Measurements from ENCODE around the gene IQGAP1.
"Not testable (repeated sequence)": the region's sequence is repeated elsewhere in the genome, so short reads cannot be mapped to it uniquely, and the experiment has no call there.

The IQGAP1 gene

DNA sequence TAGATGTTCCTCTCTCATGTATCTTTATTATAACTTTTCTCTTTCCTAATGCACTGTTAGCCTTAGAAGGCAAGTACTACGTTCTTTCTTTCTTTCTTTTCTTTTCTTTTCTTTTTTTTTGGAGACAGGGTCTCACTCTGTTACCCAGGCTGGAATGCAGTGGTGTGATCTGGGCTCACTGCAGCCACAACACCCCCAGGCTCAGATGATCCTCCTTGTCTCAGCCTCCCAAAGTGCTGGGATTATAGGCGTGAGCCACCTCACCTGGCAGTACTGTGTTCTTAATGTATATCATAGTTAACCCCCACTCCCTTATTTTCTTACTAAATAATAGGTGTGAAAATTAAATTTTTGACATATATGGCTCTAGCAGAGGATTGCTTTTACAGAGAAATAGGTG is 23.1 kb downstream of the IQGAP1 start:
- no peak for DNase-seq (ENCODE audit: low spot score)
- peak overlapping the region in 1 of 2 donors; percentile 4 for H3K27ac ChIP-seq
- TF ChIP-seq, protein P1, sequence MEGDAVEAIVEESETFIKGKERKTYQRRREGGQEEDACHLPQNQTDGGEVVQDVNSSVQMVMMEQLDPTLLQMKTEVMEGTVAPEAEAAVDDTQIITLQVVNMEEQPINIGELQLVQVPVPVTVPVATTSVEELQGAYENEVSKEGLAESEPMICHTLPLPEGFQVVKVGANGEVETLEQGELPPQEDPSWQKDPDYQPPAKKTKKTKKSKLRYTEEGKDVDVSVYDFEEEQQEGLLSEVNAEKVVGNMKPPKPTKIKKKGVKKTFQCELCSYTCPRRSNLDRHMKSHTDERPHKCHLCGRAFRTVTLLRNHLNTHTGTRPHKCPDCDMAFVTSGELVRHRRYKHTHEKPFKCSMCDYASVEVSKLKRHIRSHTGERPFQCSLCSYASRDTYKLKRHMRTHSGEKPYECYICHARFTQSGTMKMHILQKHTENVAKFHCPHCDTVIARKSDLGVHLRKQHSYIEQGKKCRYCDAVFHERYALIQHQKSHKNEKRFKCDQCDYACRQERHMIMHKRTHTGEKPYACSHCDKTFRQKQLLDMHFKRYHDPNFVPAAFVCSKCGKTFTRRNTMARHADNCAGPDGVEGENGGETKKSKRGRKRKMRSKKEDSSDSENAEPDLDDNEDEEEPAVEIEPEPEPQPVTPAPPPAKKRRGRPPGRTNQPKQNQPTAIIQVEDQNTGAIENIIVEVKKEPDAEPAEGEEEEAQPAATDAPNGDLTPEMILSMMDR (IDR thresholded peaks at IDR 0.05): no peak
- H3K4me3 ChIP-seq: no peak overlapping the region

DNA sequence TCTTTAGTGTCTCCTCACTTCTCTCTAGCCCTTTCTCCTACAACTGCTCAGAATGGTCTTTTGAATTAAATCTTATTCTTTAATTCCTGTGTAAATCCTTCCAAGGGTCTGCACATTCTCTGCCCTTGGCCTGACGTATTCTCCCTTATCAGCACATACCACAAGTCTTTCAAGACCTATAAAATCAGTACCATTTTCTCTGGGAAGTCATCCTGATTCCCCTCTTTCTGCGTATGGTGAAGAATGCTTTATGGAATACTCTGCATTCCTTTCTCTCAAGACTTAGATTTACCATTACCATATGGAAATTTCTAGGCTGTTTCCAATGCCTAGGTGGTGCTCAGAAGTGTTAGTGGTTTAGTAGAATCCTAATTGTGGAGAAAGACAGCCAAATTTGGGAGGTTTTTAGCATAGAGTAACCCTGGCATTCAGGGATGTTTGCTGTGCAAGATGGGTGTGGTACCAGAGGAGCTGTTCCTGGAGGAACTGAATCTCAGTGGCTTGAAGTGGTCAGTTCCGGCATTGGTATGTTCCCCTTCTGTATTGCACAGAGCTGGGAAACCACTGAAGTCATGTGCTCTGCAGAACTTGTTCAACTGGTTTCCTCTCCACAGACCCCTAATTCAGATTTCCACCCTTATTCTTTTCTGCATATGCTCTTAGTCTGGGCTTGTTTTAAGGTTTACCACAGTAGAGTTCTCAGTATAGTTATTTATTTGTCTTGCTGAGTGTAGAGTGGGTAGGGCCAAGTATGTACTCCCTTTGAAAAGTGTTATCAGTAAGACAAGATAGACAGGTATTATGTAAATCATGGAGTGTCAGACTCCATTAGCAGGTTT is 24.5 kb downstream of the IQGAP1 start:
- H3K4me3 ChIP-seq: peak overlapping the region; percentile 29

DNA sequence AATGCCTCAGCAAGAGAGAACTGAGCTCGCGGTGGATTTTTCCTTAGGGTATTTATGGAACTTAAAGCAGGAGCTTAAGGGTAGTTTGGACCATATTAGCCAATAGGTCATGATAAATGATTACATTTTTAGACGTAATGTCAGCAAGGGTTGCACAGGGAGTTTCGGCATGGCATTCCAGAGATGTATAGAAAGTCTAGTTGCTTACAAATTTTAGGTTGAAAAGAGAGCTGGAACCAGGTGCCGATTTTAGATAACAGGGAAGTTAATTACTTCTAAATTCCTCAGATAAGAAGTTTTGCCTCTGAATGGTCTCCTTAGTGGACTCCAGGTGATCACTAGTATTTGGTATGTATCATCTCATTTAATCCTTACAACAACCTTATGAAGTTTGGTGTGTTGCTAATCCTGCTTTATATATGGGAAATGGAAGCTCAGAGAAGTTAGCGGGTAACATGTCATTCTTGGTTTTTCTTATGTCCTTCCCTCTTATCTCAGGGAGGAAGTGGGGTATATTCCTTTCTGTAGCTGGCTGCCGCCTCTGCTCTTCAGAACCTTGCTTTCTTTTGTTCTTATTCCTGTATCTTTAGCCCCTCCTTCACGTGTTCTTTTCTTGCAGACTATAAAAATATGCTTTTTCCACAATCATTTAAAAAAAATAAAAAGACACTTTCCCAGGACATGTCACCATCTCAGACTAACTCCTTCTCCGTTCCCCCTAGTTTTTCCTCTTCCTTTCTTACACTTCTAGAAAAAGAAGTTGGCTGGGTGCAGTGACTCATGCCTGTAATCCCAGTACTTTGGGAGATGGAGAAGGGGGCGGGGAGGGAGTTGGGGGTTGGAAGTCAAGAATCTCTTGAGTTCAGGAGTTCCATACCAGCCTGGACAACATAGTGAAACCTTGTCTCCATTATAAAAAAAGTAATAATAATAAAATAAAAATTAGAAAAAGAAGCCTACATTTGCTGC is 25.7 kb downstream of the IQGAP1 start:
- DNase-seq (ENCODE audit: low spot score): no peak
- TF ChIP-seq, protein P1 (IDR thresholded peaks at IDR 0.05): no peak
- no peak overlapping the region for H3K4me3 ChIP-seq
- H3K27ac ChIP-seq: peak overlapping the region; percentile 55 to 72

More for the DNA sequence above, 24.5 kb downstream of the IQGAP1 start:
- no peak for DNase-seq (ENCODE audit: low spot score)
- H3K27ac ChIP-seq: peak overlapping the region; percentile 55 to 72
- TF ChIP-seq, protein P1 (IDR thresholded peaks at IDR 0.05): no peak

GRCh38 chr15:90414408-90415028 is 26.5 kb downstream of the IQGAP1 start:
- peak overlapping the region; percentile 23 for H3K4me3 ChIP-seq

DNA sequence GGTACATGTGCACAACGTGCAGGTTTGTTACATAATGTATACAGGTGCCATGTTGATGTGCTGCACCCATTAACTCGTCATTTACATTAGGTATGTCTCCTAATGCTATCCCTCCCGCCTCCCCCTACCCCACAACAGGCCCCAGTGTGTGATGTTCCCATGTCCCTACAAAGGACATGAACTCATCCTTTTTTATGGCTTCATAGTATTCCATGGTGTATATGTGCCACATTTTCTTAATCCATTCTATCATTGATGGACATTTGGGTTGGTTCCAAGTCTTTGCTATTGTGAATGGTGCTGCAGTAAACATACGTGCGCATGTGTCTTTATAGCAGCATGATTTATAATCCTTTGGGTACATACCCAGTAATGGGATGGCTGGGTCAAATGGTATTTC is 28.0 kb downstream of the IQGAP1 start:
- DNase-seq (ENCODE audit: low spot score); H3K4me3 ChIP-seq; H3K27ac ChIP-seq: not testable (repeated sequence)

More at GRCh38 chr15:90414408-90415028, 26.5 kb downstream of the IQGAP1 start:
- peak overlapping the region; percentile 55 to 57 for H3K27ac ChIP-seq
- DNase-seq (ENCODE audit: low spot score): no peak
- TF ChIP-seq, protein P1 (IDR thresholded peaks at IDR 0.05): no peak

- Histone ChIP-seq H3K4me3 (no peak overlapping the region), H3K27ac (peak overlapping the region; percentile 19 to 42)
- DNase-seq (ENCODE audit: low spot score): no peak
- TF ChIP-seq, protein P1 (IDR thresholded peaks at IDR 0.05): no peak
Measured at GRCh38 chr15:90418627-90419026, 30.6 kb downstream of the IQGAP1 start.

- Histone ChIP-seq H3K27ac (peak overlapping the region in 1 of 2 donors; percentile 42), H3K4me3 (no peak overlapping the region)
- TF ChIP-seq, protein P1 (IDR thresholded peaks at IDR 0.05): no peak
- no peak for DNase-seq (ENCODE audit: low spot score)
Measured at GRCh38 chr15:90419206-90419605, 31.2 kb downstream of the IQGAP1 start.
